SK-N-SH treated with all-trans-retinoic acid at 6 μM for 48 hours (cell line): ENCODE measurements around the gene IFIT5.

Experiments
- ATAC-seq: fragments of 200-7000 bp; cut with Tn5 transposase; 3 replicates; pipeline ENCODE4 v1.9.1; 2020; ENCODE audit warnings: mild to moderate bottlenecking, moderate library complexity
- ARNTL ChIP-seq: fragments of 450-650 bp; formaldehyde crosslinking; IDR thresholded peaks from 2 replicates; pipeline ENCODE4 v1.5.0; 2020; ENCODE audit warnings: low read depth, mild to moderate bottlenecking, moderate library complexity, borderline replicate concordance
- BACH2 ChIP-seq: fragments of 250-450 bp; sonication (Bioruptor Pico); IDR thresholded peaks from 2 replicates; pipeline ENCODE4 v1.9.0; 2021; ENCODE audit warnings: mild to moderate bottlenecking, borderline replicate concordance
- CREB5 ChIP-seq: fragments of 250-450 bp; sonication (Bioruptor Pico); IDR thresholded peaks from 2 replicates; pipeline ENCODE4 v1.5.1; 2020; ENCODE audit warnings: low read depth, mild to moderate bottlenecking, moderate library complexity
- CSDC2 ChIP-seq: fragments of 250-450 bp; sonication (Bioruptor Pico); IDR thresholded peaks from 2 replicates; pipeline ENCODE4 v1.5.0; 2020; ENCODE audit warnings: mild to moderate bottlenecking, moderate library complexity
- CSRNP3 ChIP-seq: fragments of 250-450 bp; sonication (Bioruptor Pico); IDR thresholded peaks from 2 replicates; pipeline ENCODE4 v1.5.1; 2021; ENCODE audit warnings: mild to moderate bottlenecking, moderate library complexity
- ESRRG ChIP-seq: fragments of 250-450 bp; sonication (Bioruptor Pico); IDR thresholded peaks from 2 replicates; pipeline ENCODE4 v1.6.1; 2021; ENCODE audit warnings: mild to moderate bottlenecking
- GLIS3 ChIP-seq: fragments of 250-450 bp; sonication (Bioruptor Pico); IDR thresholded peaks from 2 replicates; pipeline ENCODE4 v1.5.0; 2020; ENCODE audit warnings: mild to moderate bottlenecking, moderate library complexity
- ISL1 ChIP-seq: fragments of 250-450 bp; sonication (Bioruptor Pico); IDR thresholded peaks from 2 replicates; pipeline ENCODE4 v2.1.2; 2022; ENCODE audit warnings: mild to moderate bottlenecking, moderate library complexity
- OSR1 ChIP-seq: fragments of 250-450 bp; sonication (Bioruptor Pico); IDR thresholded peaks from 2 replicates; pipeline ENCODE4 v1.8.0; 2022; ENCODE audit warnings: moderate library complexity, mild to moderate bottlenecking, inconsistent platforms
- RARB ChIP-seq: fragments of 250-450 bp; sonication (Bioruptor Pico); IDR thresholded peaks from 2 replicates; pipeline ENCODE4 v1.8.0; 2021; ENCODE audit warnings: mild to moderate bottlenecking, moderate library complexity
- SNAI2 ChIP-seq: fragments of 250-450 bp; sonication (Bioruptor Pico); IDR thresholded peaks from 2 replicates; pipeline ENCODE4 v1.5.0; 2020; ENCODE audit warnings: mild to moderate bottlenecking, moderate library complexity
- TCF4 ChIP-seq: fragments of 250-450 bp; sonication (Bioruptor Pico); IDR thresholded peaks from 2 replicates; pipeline ENCODE4 v1.8.0; 2021; ENCODE audit warnings: mild to moderate bottlenecking, moderate library complexity, borderline replicate concordance
- TOX ChIP-seq: fragments of 250-450 bp; sonication (Bioruptor Pico); IDR thresholded peaks from 2 replicates; pipeline ENCODE4 v1.8.0; 2021; ENCODE audit warnings: mild to moderate bottlenecking, moderate library complexity, borderline replicate concordance
- ZC3H10 ChIP-seq: fragments of 250-450 bp; sonication (Bioruptor Pico); IDR thresholded peaks from 2 replicates; pipeline ENCODE4 v1.5.1; 2021; ENCODE audit warnings: mild to moderate bottlenecking, moderate library complexity
- ZFP3 ChIP-seq: fragments of 250-450 bp; sonication (Bioruptor Pico); IDR thresholded peaks from 2 replicates; pipeline ENCODE4 v1.5.0; 2020; ENCODE audit warnings: mild to moderate bottlenecking, moderate library complexity
- ZFP30 ChIP-seq: fragments of 450-650 bp; formaldehyde crosslinking; IDR thresholded peaks from 2 replicates; pipeline ENCODE4 v1.5.0; 2022; ENCODE audit warnings: mild to moderate bottlenecking, moderate library complexity
- ZNF565 ChIP-seq: fragments of 450-650 bp; formaldehyde crosslinking; conservative IDR thresholded peaks from 2 replicates; pipeline ENCODE4 v1.5.0; 2020; ENCODE audit warnings: low read depth, mild to moderate bottlenecking, moderate library complexity
- ZNF70 ChIP-seq: fragments of 450-650 bp; formaldehyde crosslinking; IDR thresholded peaks from 2 replicates; pipeline ENCODE4 v1.5.0; 2020; ENCODE audit warnings: mild to moderate bottlenecking, moderate library complexity
- ZNF8 ChIP-seq: fragments of 450-650 bp; formaldehyde crosslinking; IDR thresholded peaks from 2 replicates; pipeline ENCODE4 v1.5.0; 2020; ENCODE audit warnings: mild to moderate bottlenecking, moderate library complexity
- TF ChIP-seq, protein P1 (sequence below): fragments of 250-450 bp; sonication (Bioruptor Pico); IDR thresholded peaks from 2 replicates; pipeline ENCODE4 v1.8.0; 2020; ENCODE audit warnings: mild to moderate bottlenecking, moderate library complexity, borderline replicate concordance
- TF ChIP-seq, protein P2 (sequence below): fragments of 250-450 bp; sonication (Bioruptor Pico); IDR thresholded peaks from 2 replicates; pipeline ENCODE4 v1.5.0; 2020; ENCODE audit warnings: mild to moderate bottlenecking, moderate library complexity
- TF ChIP-seq, protein P3 (sequence below): fragments of 250-450 bp; sonication (Bioruptor Pico); IDR thresholded peaks from 2 replicates; pipeline ENCODE4 v1.8.0; 2021; ENCODE audit warnings: low read depth, mild to moderate bottlenecking, moderate library complexity, borderline replicate concordance

IFIT5 gene

GRCh38 chr10:89391907-89392756, 22.2 kb upstream of the IFIT5 start, which contains the start of gene IFIT1:
Gene IFIT1 (plus strand): TSS chr10:89392623. CDS start chr10:89392713, 90 bp downstream.
- ATAC-seq = peak; percentile 95
- TF ChIP-seq TCF4 (CRISPR knock-in tag) = no peak
- TF ChIP-seq, protein P1, sequence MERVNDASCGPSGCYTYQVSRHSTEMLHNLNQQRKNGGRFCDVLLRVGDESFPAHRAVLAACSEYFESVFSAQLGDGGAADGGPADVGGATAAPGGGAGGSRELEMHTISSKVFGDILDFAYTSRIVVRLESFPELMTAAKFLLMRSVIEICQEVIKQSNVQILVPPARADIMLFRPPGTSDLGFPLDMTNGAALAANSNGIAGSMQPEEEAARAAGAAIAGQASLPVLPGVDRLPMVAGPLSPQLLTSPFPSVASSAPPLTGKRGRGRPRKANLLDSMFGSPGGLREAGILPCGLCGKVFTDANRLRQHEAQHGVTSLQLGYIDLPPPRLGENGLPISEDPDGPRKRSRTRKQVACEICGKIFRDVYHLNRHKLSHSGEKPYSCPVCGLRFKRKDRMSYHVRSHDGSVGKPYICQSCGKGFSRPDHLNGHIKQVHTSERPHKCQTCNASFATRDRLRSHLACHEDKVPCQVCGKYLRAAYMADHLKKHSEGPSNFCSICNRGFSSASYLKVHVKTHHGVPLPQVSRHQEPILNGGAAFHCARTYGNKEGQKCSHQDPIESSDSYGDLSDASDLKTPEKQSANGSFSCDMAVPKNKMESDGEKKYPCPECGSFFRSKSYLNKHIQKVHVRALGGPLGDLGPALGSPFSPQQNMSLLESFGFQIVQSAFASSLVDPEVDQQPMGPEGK (CRISPR knock-in tag) = no peak
- TF ChIP-seq CSRNP3 (CRISPR knock-in tag) = no peak
- TF ChIP-seq, all 23 proteins: peak for 0

DNA sequence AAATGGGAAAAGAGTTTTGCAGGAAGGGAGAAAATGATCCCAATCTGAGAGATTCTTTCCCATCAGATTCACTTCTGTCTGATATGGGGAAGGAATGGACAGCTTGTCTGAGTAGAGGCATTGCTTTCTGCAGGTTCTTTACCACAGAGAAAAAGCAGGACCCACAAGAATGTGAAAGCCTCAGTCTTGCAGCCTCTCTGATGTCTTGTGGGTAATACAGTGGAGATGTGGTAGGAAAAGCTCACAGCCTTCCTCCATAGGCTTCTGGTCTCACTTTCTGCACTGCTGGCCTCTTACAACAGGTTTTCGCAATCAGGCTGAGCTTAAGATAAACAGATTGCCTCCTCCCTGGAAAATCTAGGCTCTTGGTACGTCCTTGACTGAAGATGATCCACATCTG, 21.4 kb upstream of the IFIT5 start:
- peak; percentile 78 for ATAC-seq
- TF ChIP-seq ZNF70 (no peak), TCF4 (CRISPR knock-in tag) (no peak), SNAI2 (CRISPR knock-in tag) (no peak), ZFP3 (CRISPR knock-in tag) (no peak), CSDC2 (CRISPR knock-in tag) (no peak), RARB (CRISPR knock-in tag) (no peak), ZNF565 (CRISPR knock-in tag) (no peak), OSR1 (no peak), ARNTL (CRISPR knock-in tag) (no peak), ISL1 (no peak), ESRRG (CRISPR knock-in tag) (no peak), CREB5 (CRISPR knock-in tag) (no peak), ZC3H10 (CRISPR knock-in tag) (no peak), TOX (CRISPR knock-in tag) (no peak), GLIS3 (no peak), ZNF8 (no peak)
- TF ChIP-seq, all 23 proteins: peak for 0

DNA sequence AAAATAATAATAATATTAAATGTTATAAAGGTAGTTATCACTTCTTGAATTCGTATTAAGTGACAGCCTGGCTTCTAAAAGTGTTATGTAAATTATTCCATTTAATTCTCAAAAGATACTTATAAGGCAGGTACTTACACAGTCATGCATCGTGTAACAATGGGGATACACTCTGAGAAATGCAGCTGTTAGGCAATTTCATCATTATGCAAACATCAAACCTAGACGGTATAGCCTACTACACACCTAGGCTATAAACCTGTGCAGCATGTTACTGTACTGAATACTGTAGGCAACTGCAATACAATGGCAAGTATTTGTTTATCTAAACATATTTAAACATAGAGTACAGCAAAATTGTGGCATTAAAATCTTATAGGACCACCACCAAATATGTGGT, 20.5 kb upstream of the IFIT5 start:
- ATAC-seq = no peak

DNA sequence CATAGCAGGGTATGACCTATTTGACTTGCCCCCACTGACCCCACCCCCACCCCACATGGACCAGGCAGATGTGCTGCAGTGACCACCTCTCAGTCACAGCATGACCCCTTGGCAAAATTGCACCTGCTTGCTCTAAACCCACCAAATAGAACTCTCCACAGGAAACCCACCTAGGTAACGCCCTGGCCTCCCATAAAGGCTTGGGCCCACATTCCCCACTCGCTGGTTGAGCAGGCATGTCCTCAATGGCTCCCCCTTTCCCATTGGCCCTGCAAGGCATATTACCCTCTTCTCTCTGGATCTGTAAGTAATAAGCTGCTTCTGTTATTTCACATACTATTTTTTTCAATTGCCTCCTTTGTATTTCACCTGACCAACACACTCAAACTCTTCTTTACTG, 19.2 kb upstream of the IFIT5 start:
- no peak for ATAC-seq
- TF ChIP-seq ISL1 (no peak), ZNF8 (no peak), OSR1 (no peak), ZNF565 (CRISPR knock-in tag) (no peak), CSDC2 (CRISPR knock-in tag) (no peak), ZNF70 (no peak), ZFP3 (CRISPR knock-in tag) (no peak)
- TF ChIP-seq, protein P1 (CRISPR knock-in tag) = no peak
- TF ChIP-seq, protein P2, sequence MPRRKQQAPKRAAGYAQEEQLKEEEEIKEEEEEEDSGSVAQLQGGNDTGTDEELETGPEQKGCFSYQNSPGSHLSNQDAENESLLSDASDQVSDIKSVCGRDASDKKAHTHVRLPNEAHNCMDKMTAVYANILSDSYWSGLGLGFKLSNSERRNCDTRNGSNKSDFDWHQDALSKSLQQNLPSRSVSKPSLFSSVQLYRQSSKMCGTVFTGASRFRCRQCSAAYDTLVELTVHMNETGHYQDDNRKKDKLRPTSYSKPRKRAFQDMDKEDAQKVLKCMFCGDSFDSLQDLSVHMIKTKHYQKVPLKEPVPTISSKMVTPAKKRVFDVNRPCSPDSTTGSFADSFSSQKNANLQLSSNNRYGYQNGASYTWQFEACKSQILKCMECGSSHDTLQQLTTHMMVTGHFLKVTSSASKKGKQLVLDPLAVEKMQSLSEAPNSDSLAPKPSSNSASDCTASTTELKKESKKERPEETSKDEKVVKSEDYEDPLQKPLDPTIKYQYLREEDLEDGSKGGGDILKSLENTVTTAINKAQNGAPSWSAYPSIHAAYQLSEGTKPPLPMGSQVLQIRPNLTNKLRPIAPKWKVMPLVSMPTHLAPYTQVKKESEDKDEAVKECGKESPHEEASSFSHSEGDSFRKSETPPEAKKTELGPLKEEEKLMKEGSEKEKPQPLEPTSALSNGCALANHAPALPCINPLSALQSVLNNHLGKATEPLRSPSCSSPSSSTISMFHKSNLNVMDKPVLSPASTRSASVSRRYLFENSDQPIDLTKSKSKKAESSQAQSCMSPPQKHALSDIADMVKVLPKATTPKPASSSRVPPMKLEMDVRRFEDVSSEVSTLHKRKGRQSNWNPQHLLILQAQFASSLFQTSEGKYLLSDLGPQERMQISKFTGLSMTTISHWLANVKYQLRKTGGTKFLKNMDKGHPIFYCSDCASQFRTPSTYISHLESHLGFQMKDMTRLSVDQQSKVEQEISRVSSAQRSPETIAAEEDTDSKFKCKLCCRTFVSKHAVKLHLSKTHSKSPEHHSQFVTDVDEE (CRISPR knock-in tag) = no peak
- TF ChIP-seq, protein P3, sequence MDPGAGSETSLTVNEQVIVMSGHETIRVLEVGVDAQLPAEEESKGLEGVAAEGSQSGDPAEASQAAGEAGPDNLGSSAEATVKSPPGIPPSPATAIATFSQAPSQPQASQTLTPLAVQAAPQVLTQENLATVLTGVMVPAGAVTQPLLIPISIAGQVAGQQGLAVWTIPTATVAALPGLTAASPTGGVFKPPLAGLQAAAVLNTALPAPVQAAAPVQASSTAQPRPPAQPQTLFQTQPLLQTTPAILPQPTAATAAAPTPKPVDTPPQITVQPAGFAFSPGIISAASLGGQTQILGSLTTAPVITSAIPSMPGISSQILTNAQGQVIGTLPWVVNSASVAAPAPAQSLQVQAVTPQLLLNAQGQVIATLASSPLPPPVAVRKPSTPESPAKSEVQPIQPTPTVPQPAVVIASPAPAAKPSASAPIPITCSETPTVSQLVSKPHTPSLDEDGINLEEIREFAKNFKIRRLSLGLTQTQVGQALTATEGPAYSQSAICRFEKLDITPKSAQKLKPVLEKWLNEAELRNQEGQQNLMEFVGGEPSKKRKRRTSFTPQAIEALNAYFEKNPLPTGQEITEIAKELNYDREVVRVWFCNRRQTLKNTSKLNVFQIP (CRISPR knock-in tag) = no peak

More for the DNA sequence above, 20.5 kb upstream of the IFIT5 start:
- TF ChIP-seq GLIS3 = no peak
- TF ChIP-seq BACH2 (CRISPR knock-in tag) = no peak
- TF ChIP-seq ZFP30 (CRISPR knock-in tag) = no peak
- TF ChIP-seq CSDC2 (CRISPR knock-in tag) = no peak
- no peak for TF ChIP-seq ARNTL (CRISPR knock-in tag)
- TF ChIP-seq, protein P3 (CRISPR knock-in tag) = no peak
- no peak for TF ChIP-seq ISL1
